GM21423 (cell line): ENCODE results near the gene DLGAP4.

ENCODE experiments used
- ATAC-seq: cut with Tn5 transposase; IDR thresholded peaks from one replicate; pipeline ENCODE4 v1.9.1; 2021; ENCODE audit warnings: mild to moderate bottlenecking, moderate library complexity; ENCODE audit not compliant: unreplicated experiment

The DLGAP4 gene

GRCh38 chr20:36574366-36575135 is 268.4 kb downstream of the DLGAP4 start:
- ATAC-seq = no peak

GRCh38 chr20:36576081-36576445 is 269.9 kb downstream of the DLGAP4 start:
- ATAC-seq = no peak
